HCT116 (cell line): ENCODE measurements around the gene IMMP2L.

Experiments
- ATF3 ChIP-seq: IDR thresholded peaks from 2 replicates; pipeline ENCODE4 v1.6.1; 2012
- CBX3 ChIP-seq: IDR thresholded peaks from 2 replicates; pipeline ENCODE4 v1.6.1; 2012; ENCODE audit warnings: low read depth
- CEBPB ChIP-seq: IDR thresholded peaks from 2 replicates; pipeline ENCODE4 v1.6.1; 2012; ENCODE audit warnings: low read depth
- CTCF ChIP-seq, 3 experiments: fragments of 200-600 bp in 1 of 3; sonication (generic) in 1 of 3; IDR thresholded peaks in 2 of 3; conservative IDR thresholded peaks in 1 of 3; 2 replicates each; pipeline ENCODE4 v1.5.1; 2012 to 2017; ENCODE audit warnings: low read depth in 2 of 3, low read length in 2 of 3, antibody characterized with exemption in 1 of 3, borderline replicate concordance in 1 of 3, control low read depth in 1 of 3, mild to moderate bottlenecking in 1 of 3, mixed read lengths in 1 of 3, mixed run types in 1 of 3, moderate library complexity in 1 of 3; ENCODE audit not compliant: insufficient read depth in 1 of 3
- ELF1 ChIP-seq: IDR thresholded peaks from 2 replicates; pipeline ENCODE4 v1.6.1; 2012; ENCODE audit warnings: low read depth, borderline replicate concordance
- EZH2 ChIP-seq: fragments of 200-600 bp; sonication (generic); IDR thresholded peaks from 2 replicates; pipeline ENCODE4 v1.6.1; 2017; ENCODE audit warnings: antibody characterized with exemption, mixed run types
- EZH2phosphoT487 ChIP-seq: fragments of 200-600 bp; IDR thresholded peaks from 2 replicates; pipeline ENCODE4 v1.6.1; 2018; ENCODE audit warnings: antibody characterized with exemption, borderline replicate concordance
- JUND ChIP-seq: IDR thresholded peaks from 2 replicates; pipeline ENCODE4 v1.6.1; 2012
- POLR2A ChIP-seq: IDR thresholded peaks from 2 replicates; pipeline ENCODE4 v1.7.0; 2011; ENCODE audit warnings: borderline replicate concordance; ENCODE audit not compliant: insufficient read depth, insufficient read length; ENCODE audit errors: extremely low read depth
- POLR2AphosphoS5 ChIP-seq: IDR thresholded peaks from 2 replicates; pipeline ENCODE4 v1.6.1; 2011; ENCODE audit warnings: mild to moderate bottlenecking, low read depth, low read length, moderate library complexity
- RAD21 ChIP-seq: IDR thresholded peaks from 2 replicates; pipeline ENCODE4 v1.6.1; 2012; ENCODE audit warnings: low read depth, mild to moderate bottlenecking
- REST ChIP-seq: IDR thresholded peaks from 2 replicates; pipeline ENCODE4 v1.6.1; 2012; ENCODE audit warnings: low read depth
- YY1 ChIP-seq: IDR thresholded peaks from 2 replicates; pipeline ENCODE4 v1.6.1; 2011; ENCODE audit warnings: low read length, low read depth, moderate library complexity, mild to moderate bottlenecking; ENCODE audit not compliant: insufficient replicate concordance; ENCODE audit errors: extremely low read depth
- TF ChIP-seq, protein P1 (sequence below): IDR thresholded peaks from 2 replicates; pipeline ENCODE4 v1.6.1; 2012

DNA sequence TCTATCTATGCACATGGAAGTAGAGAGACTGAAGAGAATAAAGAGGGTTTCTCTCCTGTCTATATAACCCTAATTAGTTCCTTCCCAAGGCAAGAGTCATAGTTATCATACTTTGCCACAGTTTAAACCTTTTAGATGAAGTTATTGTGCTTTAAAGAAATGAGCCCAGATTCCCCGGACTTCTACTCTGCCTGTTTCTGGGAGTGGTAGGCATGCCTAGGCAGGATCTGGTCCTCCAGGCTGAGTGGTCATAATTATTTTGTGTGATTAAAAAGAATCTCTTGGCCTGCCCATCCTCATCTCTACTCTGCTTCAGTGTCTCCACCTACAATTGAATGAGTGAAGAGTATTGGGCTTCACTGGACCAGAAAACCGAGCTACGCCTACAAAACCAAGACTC is 179.2 kb downstream of the IMMP2L start:
- TF ChIP-seq CTCF (IDR thresholded peaks at IDR 0.05 in 2 of 3, conservative IDR thresholded peaks at IDR 0.05 in 1 of 3; ENCODE audit: borderline replicate concordance in 1 of 3, insufficient read depth in 1 of 3, low read depth in 2 of 3, low read length in 2 of 3) = no peak
- TF ChIP-seq EZH2 = no peak
- TF ChIP-seq ATF3 = no peak
- TF ChIP-seq POLR2A = no peak
- TF ChIP-seq, protein P1, sequence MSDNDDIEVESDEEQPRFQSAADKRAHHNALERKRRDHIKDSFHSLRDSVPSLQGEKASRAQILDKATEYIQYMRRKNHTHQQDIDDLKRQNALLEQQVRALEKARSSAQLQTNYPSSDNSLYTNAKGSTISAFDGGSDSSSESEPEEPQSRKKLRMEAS = no peak
- no peak for TF ChIP-seq EZH2phosphoT487
- TF ChIP-seq POLR2AphosphoS5 = no peak
- no peak for TF ChIP-seq YY1
- TF ChIP-seq REST = no peak
- TF ChIP-seq CEBPB = no peak
- TF ChIP-seq CBX3 = no peak
- TF ChIP-seq RAD21 = no peak
- TF ChIP-seq JUND = no peak
- no peak for TF ChIP-seq ELF1
